GM12873 (cell line): ENCODE results near the gene AHSP.

Experiments used
- CTCF ChIP-seq: IDR thresholded peaks from 2 replicates; pipeline ENCODE4 v1.5.1; 2012; ENCODE audit warnings: low read depth, mild to moderate bottlenecking, moderate library complexity, low read length, control low read depth; ENCODE audit not compliant: insufficient read depth; ENCODE audit errors: missing control alignments

Gene AHSP

GRCh38 chr16:31486045-31486444 lies 41.7 kb upstream of the AHSP start:
- TF ChIP-seq CTCF = no peak

- TF ChIP-seq CTCF = no peak
Observed at GRCh38 chr16:31487071-31487719, 40.5 kb upstream of the AHSP start.

- no peak for TF ChIP-seq CTCF
Observed at GRCh38 chr16:31487720-31488467, 39.8 kb upstream of the AHSP start.

GRCh38 chr16:31488468-31489297 lies 39.0 kb upstream of the AHSP start:
- no peak for TF ChIP-seq CTCF

GRCh38 chr16:31489298-31489564 lies 38.5 kb upstream of the AHSP start:
- TF ChIP-seq CTCF = no peak

- no peak for TF ChIP-seq CTCF
Observed at GRCh38 chr16:31489616-31490584, 37.8 kb upstream of the AHSP start.
